Cardiac atrium fibroblast (primary cell): ENCODE data around the gene TAS2R1. TPM values are rescaled to one million over a fixed set of nuclear protein-coding genes. Genes with fewer than 3 reads are reported as not detected.

Experiments used
- total RNA-seq: library from RNA; depleted of rRNA; stranded (reverse); fragments of >200 nt; gene quantifications from 2 replicates; pipeline ENCODE4 v1.2.3, GENCODE V29; 2015

Gene TAS2R1
- total RNA-seq: not detected in 2 replicates

GRCh38 chr5:9630251-9630650, at the start of gene TAS2R1:
TAS2R1 (minus strand) TSS chr5:9630351; CDS start chr5:9630032, 319 bp downstream.

Other genes starting within 250 kb of the TAS2R1 start
- gene SEMA5A, start 84.3 kb downstream of the TAS2R1 start, total RNA-seq: 64.3 and 95.6 TPM in 2 replicates